GM12875 (cell line): Measurements from ENCODE around the gene PTPRG.
"Not testable (repeated sequence)": the region's sequence is repeated elsewhere in the genome, so short reads cannot be mapped to it uniquely, and the experiment has no call there.

Source experiments
- H3K4me3 ChIP-seq: one replicate; pipeline ENCODE4 v1.5.1; 2011; ENCODE audit warnings: low read depth, low read length, control low read depth
- CTCF ChIP-seq: IDR thresholded peaks from 2 replicates; pipeline ENCODE4 v1.5.1; 2011; ENCODE audit warnings: low read depth, mild to moderate bottlenecking, control low read depth, inconsistent platforms, low read length, moderate library complexity, borderline replicate concordance; ENCODE audit not compliant: insufficient read depth

The PTPRG gene

GRCh38 chr3:61541694-61542093, 19.7 kb upstream of the PTPRG start:
- no peak overlapping the region for H3K4me3 ChIP-seq
- no peak for TF ChIP-seq CTCF

GRCh38 chr3:61545716-61546115, 15.7 kb upstream of the PTPRG start:
- H3K4me3 ChIP-seq = no peak overlapping the region
- no peak for TF ChIP-seq CTCF

- TF ChIP-seq CTCF = no peak
- no peak overlapping the region for H3K4me3 ChIP-seq
Observed at GRCh38 chr3:61547625-61548024, 13.7 kb upstream of the PTPRG start.

- H3K4me3 ChIP-seq = not testable (repeated sequence)
Observed at GRCh38 chr3:61552704-61553103, 8.7 kb upstream of the PTPRG start.

- H3K4me3 ChIP-seq = no peak overlapping the region
- TF ChIP-seq CTCF = no peak
Observed at GRCh38 chr3:61559136-61559731, 2.1 kb upstream of the PTPRG start.

GRCh38 chr3:61560517-61561373, 626 bp upstream of the PTPRG start:
- peak overlapping the region; percentile 44 for H3K4me3 ChIP-seq
- 0 out of 2 replicates have a peak, but pooled peaks have one; percentile 15 for TF ChIP-seq CTCF

GRCh38 chr3:61562042-61562720, 810 bp downstream of the PTPRG start:
- peak overlapping the region; percentile 24 for H3K4me3 ChIP-seq
- no peak for TF ChIP-seq CTCF
